Tibial nerve (tissue), 4 donors: ENCODE results near the gene GRAMD4. TPM values are rescaled to one million over a fixed set of nuclear protein-coding genes. Genes with fewer than 3 reads are reported as not detected.

Experiments used
- DNase-seq, 2 donors: peaks; one replicate each; pipeline ENCODE4 v3.0.0-alpha.2; 2019; ENCODE audit warnings: low spot score in 2 of 2
- H3K27ac ChIP-seq, 4 donors: fragments of 200-600 bp; sonication (generic) in 3 of 4; one replicate each; pipeline ENCODE4 v1.5.1; 2017 to 2019; ENCODE audit warnings: mild to moderate bottlenecking in 1 of 4
- H3K27me3 ChIP-seq, 2 donors: fragments of 200-600 bp; sonication (generic) in 1 of 2; one replicate each; pipeline versions ENCODE4 v1.5.1 to v1.6.0; 2017 to 2019
- H3K36me3 ChIP-seq, 3 donors: fragments of 200-600 bp; sonication (generic); one replicate each; pipeline ENCODE4 v1.5.1; 2018 to 2019
- H3K4me1 ChIP-seq, 4 donors: fragments of 200-600 bp; sonication (generic) in 3 of 4; one replicate each; pipeline ENCODE4 v1.5.1; 2017 to 2019
- H3K4me3 ChIP-seq, 4 donors: fragments of 200-600 bp; sonication (generic) in 3 of 4; one replicate each; pipeline ENCODE4 v1.5.1; 2017 to 2019; ENCODE audit warnings: mild to moderate bottlenecking in 1 of 4, moderate library complexity in 1 of 4
- H3K9me3 ChIP-seq, 4 donors: fragments of 200-600 bp; sonication (generic) in 3 of 4; one replicate each; pipeline ENCODE4 v1.5.1; 2017 to 2019
- EP300 ChIP-seq, 2 donors: sonication (generic); formaldehyde crosslinking; IDR thresholded peaks; one replicate each; pipeline ENCODE4 v1.6.1; 2017; ENCODE audit warnings: antibody characterized with exemption in 2 of 2, mild to moderate bottlenecking in 1 of 2
- POLR2A ChIP-seq, 2 donors: fragments of 450-650 bp; IDR thresholded peaks; one replicate each; pipeline ENCODE4 v1.6.1; 2017; ENCODE audit warnings: antibody characterized with exemption in 2 of 2, mild to moderate bottlenecking in 2 of 2, moderate library complexity in 2 of 2
- WGBS, 2 donors: methylation state at CpG; one replicate each; pipeline ENCODE4 v1.1.5; 2018; 5-methylcytosine and 5-hydroxymethylcytosine counted together
- total RNA-seq, 4 donors: library from RNA; depleted of rRNA; stranded (reverse); fragments of >200 nt; gene quantifications; one replicate each; pipeline ENCODE4 v1.1.0, GENCODE V29; 2016
- TF ChIP-seq, protein P1 (sequence below), 5 experiments: fragments of 200-600 bp in 3 of 5; fragments of 450-650 bp in 2 of 5; sonication (generic) in 3 of 5; IDR thresholded peaks; one replicate each; pipeline ENCODE4 v1.5.1; 2016 to 2019; ENCODE audit warnings: antibody characterized with exemption in 5 of 5, mild to moderate bottlenecking in 3 of 5, moderate library complexity in 2 of 5

Gene GRAMD4
- total RNA-seq, 4 donors from 2014 or later = 18.2 to 299 (median 54.3) TPM

DNA sequence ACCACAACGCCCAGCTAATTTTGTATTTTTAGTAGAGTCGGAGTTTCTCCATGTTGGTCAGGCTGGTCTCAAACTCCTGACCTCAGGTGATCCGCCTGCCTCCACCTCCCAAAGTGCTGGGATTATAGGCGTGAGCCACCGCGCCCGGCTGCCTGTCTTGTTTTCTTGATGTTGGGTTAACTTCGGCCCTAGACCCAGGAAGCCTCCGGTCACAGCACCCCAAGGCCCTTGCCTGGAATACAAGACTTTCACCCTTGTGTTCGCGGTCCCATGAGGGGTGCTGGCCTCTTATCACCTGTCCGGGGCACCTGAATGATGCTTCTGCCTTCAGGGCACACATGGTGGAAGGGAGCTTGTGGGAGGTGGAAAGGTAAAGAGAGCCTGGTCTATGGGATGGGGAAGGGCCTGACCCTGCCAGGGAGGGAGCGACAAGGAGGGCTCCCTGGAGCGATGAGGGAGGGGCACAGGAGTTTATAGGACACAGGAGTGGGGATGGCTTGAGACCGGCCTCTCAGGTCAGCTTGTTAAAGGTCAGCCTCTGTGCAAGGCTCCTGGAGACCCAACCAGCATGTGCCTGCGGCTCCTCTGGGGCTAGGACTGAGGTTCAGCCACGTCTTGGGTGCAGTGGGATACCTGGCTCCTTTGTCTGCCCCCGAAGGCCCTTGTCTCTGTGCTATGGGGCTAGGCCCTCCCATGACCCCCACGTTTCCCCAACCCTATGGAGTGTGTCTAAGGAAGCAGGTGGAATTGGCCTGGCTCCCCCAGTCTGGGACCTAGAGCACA lies 34.7 kb upstream of the GRAMD4 start:
- DNase-seq = no peak
- Histone ChIP-seq H3K27ac (peak overlapping the region in 1 of 4 donors; percentile 81), H3K4me1 (peaks cover 0 to 72% (median 27%) of the 10 kb centered on the region in 4 donors), H3K27me3 (no peaks in the 10 kb centered on the region), H3K9me3 (no peaks in the 10 kb centered on the region), H3K4me3 (no peak overlapping the region), H3K36me3 (no peaks in the 10 kb centered on the region)
- no peak for TF ChIP-seq POLR2A (IDR thresholded peaks at IDR 0.05)
- no peak for TF ChIP-seq EP300 (IDR thresholded peaks at IDR 0.05)
- TF ChIP-seq, protein P1, sequence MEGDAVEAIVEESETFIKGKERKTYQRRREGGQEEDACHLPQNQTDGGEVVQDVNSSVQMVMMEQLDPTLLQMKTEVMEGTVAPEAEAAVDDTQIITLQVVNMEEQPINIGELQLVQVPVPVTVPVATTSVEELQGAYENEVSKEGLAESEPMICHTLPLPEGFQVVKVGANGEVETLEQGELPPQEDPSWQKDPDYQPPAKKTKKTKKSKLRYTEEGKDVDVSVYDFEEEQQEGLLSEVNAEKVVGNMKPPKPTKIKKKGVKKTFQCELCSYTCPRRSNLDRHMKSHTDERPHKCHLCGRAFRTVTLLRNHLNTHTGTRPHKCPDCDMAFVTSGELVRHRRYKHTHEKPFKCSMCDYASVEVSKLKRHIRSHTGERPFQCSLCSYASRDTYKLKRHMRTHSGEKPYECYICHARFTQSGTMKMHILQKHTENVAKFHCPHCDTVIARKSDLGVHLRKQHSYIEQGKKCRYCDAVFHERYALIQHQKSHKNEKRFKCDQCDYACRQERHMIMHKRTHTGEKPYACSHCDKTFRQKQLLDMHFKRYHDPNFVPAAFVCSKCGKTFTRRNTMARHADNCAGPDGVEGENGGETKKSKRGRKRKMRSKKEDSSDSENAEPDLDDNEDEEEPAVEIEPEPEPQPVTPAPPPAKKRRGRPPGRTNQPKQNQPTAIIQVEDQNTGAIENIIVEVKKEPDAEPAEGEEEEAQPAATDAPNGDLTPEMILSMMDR (IDR thresholded peaks at IDR 0.05) = no peak
- WGBS, 2 donors = 91 to 93% methylated on average over 17 to 19 of the region's 19 CpGs

DNA sequence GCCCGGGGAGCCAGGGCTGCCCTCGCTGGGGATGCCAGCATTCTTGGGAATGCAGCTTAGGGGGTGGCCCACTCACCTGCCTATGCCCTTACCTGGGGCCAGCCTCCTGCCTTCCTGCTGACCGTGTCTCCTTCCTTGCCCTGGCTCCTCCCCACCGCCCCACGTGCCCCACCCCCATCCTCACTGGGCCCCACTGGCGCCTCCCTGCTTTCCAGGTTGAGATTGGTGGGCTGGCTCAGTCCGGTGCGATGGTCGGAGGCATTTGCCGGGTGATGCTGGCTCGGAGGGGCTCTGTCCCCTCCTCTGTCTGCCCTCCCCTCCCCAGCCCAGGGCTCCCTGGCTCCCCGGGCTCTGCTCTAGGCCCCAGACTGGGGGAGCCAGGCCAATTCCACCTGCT lies 34.1 kb upstream of the GRAMD4 start:
- H3K4me3 ChIP-seq = no peak overlapping the region
- no peaks in the 10 kb centered on the region for H3K27me3 ChIP-seq
- H3K27ac ChIP-seq = peak overlapping the region in 2 of 4 donors; percentile 72 to 81
- H3K4me1 ChIP-seq = peaks cover 0 to 75% (median 27%) of the 10 kb centered on the region in 4 donors
- TF ChIP-seq, protein P1 (IDR thresholded peaks at IDR 0.05) = no peak
- no peak for TF ChIP-seq EP300 (IDR thresholded peaks at IDR 0.05)
- no peak for TF ChIP-seq POLR2A (IDR thresholded peaks at IDR 0.05)
- DNase-seq = no peak
- no peaks in the 10 kb centered on the region for H3K36me3 ChIP-seq
- H3K9me3 ChIP-seq = no peaks in the 10 kb centered on the region
- 75 to 94% methylated on average over 11 to 12 of the region's 12 CpGs for WGBS, 2 donors

DNA sequence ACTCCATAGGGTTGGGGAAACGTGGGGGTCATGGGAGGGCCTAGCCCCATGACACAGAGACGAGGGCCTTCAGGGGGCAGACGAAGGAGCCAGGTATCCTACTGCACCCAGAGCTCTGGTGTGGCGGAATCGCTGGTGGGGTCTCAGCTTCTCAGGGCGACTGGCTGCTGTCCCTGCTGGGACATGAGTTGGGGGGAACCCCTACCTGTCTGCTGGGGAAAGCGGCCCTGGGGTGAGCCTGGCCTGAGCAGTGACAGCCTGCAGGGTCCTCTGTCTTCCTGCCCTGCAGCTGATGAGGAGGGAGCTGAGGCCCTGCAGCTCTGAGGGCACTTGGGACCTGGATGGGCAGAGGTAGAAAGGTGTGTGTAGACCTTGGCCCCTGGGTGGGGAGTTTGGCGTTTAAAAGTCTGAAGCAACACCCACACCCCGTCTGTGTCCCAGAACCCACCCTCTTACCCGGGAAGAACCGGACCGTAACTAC lies 33.6 kb upstream of the GRAMD4 start:
- Histone ChIP-seq H3K9me3 (no peaks in the 10 kb centered on the region), H3K27me3 (no peaks in the 10 kb centered on the region), H3K36me3 (no peaks in the 10 kb centered on the region), H3K4me1 (peaks cover 0 to 75% (median 24%) of the 10 kb centered on the region in 4 donors), H3K4me3 (no peak overlapping the region), H3K27ac (peak overlapping the region in 3 of 4 donors; percentile 58 to 81 (median 72))
- TF ChIP-seq, protein P1 (IDR thresholded peaks at IDR 0.05) = no peak
- no peak for TF ChIP-seq POLR2A (IDR thresholded peaks at IDR 0.05)
- no peak for TF ChIP-seq EP300 (IDR thresholded peaks at IDR 0.05)
- WGBS, 2 donors = 83 to 92% methylated on average over 11 to 12 of the region's 12 CpGs
- no peak for DNase-seq

DNA sequence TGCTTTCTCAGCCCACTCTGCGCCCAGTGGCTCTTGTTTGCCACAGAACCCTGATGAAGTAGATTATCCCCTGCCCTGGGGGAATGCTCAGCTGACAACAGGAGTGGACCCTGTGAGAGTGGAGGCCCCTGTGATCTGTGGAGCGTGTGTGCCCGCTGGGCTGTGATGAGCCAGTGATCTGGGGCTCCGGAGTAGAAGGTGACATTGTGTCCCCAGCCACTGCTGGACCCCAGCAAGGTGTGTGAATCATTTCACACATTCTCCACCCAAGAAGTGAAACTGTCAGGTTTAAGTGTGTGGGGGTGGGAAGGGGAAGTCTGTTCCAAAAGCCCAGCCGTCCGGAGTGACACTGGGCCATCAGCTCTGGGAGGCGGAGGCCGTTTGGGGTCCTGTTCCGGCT lies 33.1 kb upstream of the GRAMD4 start:
- no peaks in the 10 kb centered on the region for H3K36me3 ChIP-seq
- H3K27me3 ChIP-seq = no peaks in the 10 kb centered on the region
- no peak for DNase-seq
- TF ChIP-seq, protein P1 (IDR thresholded peaks at IDR 0.05) = no peak
- TF ChIP-seq EP300 (IDR thresholded peaks at IDR 0.05) (peak in 1 of 2 donors; percentile 47), POLR2A (IDR thresholded peaks at IDR 0.05) (no peak)
- WGBS, 2 donors = 64 to 77% methylated on average over 9 of the region's 9 CpGs
- peak overlapping the region in 3 of 4 donors; percentile 58 to 81 (median 72) for H3K27ac ChIP-seq
- H3K4me1 ChIP-seq = peaks cover 0 to 75% (median 25%) of the 10 kb centered on the region in 4 donors
- no peaks in the 10 kb centered on the region for H3K9me3 ChIP-seq
- peak overlapping the region in 1 of 4 donors; percentile 4 for H3K4me3 ChIP-seq
